Posterior cingulate gyrus (tissue), 11 donors: ENCODE measurements around the gene SBSN.

Experiments used
- DNase-seq, 10 donors: peaks; one replicate each; pipeline versions ENCODE4 v3.0.0 to v3.0.0-alpha.2; 2020 to 2021; ENCODE audit warnings: mixed read lengths in 3 of 10
- intact Hi-C: fragments of 100-400 bp; cut with DNase I; formaldehyde crosslinking; loops from one replicate; pipeline ENCODE4 v1.15.1; 2023

SBSN gene

DNA sequence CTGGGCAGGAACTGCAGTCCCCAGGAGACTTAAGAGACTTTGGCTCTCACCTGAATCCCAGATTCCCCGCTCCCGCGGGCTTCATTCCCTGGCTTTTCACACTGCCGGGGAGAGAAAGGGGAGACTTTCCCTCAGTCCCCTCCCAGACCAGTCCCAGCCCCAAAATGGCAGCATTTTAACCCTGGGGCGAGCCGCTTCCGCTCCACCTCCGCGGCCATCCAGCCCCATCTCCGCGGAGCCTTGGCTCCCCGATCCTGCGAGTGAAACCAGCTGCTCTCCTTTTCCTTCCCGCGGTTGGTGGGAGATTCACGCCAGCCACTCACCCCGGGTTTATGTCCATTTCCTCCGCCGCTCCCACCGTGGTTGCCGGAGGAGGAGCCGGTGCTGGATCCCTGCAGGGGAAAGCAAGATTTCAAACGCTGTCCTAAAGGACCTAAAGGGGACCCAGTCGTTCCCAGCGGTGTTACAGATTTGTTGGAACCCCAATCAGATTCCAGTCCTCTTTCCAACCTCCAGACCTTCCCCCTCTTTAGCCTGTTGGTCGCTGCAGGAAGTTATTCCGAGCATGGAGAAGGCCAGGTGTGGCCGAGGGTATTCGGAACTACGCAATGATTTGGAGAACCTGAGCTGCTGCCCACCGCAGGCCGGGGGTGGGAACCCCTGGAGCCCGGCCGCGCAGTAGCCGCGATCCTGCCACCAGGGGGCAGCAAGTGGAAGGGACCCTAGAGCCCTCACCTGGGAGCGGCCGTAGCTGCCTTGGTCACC is 18.1 kb downstream of the SBSN start:
- DNase-seq = peak; percentile 54 to 95 (median 76)
- intact Hi-C loops = loop anchor here (2.0 kb wide), 1 partner anchor 83 kb away; no protein-coding TSS in a partner anchor

DNA sequence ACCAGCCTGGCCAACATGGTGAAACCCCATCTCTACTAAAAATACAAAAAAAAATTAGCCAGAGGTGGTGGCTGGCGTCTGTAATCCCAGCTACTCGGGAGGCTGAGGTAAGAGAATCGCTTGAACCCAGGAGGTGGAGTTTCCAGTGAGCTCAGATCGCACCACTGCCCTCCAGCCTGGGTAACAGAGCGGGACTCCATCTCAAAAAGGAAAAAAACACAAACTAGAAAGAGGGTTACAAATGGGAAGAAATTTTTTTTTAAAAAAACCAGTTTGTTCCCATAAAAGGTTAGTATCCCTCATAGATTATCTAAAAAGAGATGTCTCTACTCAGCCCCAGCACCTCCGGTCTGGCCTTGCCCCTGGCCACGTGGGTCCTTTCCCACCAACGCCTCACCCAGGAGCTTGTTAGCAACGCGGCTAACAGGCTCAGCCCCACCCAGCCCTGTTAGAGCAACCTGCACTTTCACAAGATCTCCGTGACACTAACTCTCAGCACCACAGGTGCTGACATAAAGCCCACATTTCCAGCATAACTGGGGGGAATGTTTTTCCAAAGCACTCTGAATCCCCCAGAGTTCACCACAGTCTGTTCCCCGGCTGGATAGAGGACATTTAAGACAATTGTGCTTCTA is 19.0 kb downstream of the SBSN start:
- intact Hi-C loops = no loop called here
- peak in 5 of 10 donors; percentile 15 to 87 (median 31) for DNase-seq

DNA sequence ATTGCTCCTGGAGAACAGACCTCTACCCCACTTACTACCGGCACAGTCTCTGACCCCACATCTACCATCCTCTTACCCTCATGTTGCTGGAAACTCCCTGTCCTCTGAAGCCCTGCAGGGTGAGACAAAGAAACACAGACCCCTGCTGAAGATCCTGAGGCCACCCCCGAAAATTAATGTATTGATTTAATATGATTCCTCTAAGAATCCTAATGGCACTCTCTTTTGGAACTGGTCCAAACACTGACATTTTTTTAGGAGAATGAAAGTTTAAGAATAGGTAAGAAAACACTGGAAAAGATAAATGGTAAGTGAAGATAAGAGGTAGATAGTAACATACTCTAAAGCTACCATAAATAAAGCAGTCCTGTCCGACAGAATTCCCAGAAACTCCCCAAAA is 20.0 kb downstream of the SBSN start:
- intact Hi-C loops = no loop called here
- no peak for DNase-seq

DNA sequence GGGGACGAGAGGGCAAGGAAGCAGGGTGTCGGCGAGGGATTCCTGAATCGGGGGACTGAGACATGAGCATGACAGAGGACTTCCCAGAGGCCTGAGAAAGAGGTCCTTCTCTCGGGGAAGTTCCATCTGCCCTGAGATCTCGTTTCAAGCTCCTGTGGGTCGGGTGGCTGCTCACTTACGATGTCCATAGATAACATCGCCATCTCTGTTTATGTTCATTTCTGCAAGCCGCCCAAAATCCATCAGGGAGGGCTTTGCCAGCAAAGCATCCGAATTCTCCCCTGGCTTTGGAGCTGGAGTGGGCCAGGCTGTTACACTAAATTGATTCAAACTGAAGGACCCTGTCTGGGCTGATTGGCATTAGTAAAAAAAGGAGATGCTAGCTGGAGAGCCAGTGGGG is 20.6 kb downstream of the SBSN start:
- peak in 1 of 10 donors; percentile 51 for DNase-seq
- intact Hi-C loops = no loop called here

DNA sequence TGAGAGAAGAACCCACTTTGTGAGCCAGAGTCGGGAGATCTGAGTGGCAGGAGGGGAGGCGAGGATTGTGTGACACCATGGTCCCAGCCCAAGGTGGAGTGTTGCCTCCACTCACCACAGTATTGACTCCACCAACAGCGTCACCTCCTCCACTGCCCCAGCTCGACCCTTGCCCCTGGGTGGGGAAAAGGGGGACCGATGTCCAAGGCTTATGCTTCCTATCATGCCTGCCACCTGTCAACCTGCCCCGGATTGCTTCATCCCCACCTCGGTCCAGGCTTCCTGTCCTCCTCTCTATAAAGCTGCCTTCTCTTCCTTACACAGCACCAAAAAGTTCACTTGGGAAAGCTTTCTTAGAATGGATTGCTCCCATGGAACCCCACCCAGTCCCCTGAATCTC is 22.1 kb downstream of the SBSN start:
- peak in 1 of 10 donors; percentile 40 for DNase-seq
- intact Hi-C loops = no loop called here

DNA sequence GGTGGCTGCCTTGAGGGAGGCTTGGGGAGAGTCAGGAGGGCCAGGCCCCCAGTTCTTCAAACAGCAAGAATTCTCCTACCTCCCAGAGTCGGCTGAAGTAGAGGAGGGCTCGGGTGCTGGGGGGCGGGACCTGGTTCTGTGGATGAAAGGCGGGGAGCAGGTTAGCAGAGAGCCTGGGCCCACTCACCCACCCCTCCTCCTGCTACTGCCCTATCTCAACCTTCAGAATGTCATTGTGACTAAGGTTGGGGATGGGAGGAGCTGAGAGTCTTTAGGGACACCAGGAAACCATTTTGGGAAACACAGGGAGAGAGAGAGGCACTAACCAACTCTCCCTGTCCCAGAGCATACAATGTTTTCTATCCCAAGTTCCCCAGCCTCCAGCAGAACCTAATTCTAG is 25.4 kb downstream of the SBSN start:
- DNase-seq = peak in 1 of 10 donors; percentile 18
- intact Hi-C loops = no loop called here

DNA sequence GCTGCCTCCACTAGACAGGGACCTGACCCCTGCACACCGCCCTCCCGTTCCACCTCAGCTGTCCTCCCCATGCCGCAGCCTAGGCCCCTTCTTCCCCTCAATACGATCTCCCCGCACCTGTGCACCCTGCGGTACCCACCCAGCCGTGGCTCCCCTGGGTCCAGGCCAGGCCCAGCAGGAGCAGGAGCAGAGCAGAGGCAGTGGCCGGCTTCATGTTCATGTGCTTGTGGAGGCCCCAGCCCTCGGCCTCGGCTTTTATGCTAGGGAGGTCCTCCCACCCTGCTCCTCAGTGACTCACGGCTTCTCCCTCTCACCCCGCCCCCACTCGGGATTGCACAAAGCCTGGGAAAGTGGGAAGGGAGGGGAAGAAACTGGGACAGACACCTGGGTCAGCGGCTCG is 26.4 kb downstream of the SBSN start:
- intact Hi-C loops = no loop called here
- peak in 7 of 10 donors; percentile 5 to 89 (median 55) for DNase-seq

DNA sequence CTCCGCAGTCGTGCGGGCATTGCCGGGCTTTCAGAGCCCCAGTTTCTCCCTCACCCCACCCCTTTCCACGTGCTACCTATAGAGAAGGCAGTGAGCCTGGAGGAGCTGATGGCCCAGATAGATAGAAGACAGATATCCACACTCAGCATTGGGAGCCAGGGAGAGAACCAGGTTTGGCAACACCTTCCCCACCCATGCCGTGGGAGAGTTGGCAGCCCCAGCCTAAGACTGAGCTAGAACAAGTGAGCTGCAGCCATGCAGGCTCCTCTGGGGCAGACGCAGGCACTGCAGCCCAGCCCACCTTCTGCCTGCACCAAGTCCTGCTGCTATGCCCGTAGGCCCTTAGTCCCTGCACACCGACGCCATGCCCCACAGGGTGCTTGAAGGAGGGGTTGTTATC is 27.5 kb downstream of the SBSN start:
- peak in 1 of 10 donors; percentile 34 for DNase-seq
- intact Hi-C loops = no loop called here

DNA sequence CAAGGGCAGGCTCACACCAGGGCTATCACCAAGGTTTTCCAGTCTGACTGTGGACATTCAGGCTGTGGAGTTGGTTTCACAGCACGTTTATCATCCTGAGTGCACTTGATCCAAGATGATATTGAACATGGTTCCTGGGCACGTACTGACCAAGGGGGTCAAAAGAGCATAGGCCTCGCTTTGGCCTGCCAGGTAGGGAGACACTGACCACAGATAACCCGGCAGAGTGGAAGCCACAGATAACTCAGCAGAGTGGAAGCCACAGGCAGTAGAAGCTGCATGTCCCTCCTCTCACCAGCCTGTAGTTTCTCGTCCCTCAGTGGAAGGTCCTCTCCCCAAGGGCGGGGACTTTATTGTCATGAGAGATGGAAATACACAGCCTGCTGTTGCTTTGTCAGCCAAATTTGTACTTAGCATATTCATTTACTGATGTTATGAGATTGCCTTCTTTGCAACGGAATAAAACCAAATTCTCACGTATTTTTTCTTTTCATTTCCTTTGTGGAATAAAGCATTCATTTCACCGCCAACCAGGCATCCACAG is 29.1 kb downstream of the SBSN start:
- intact Hi-C loops = loop anchor here (10.0 kb wide), 1 partner anchor 234 kb away; the partner anchor contains the start of gene USF2

DNA sequence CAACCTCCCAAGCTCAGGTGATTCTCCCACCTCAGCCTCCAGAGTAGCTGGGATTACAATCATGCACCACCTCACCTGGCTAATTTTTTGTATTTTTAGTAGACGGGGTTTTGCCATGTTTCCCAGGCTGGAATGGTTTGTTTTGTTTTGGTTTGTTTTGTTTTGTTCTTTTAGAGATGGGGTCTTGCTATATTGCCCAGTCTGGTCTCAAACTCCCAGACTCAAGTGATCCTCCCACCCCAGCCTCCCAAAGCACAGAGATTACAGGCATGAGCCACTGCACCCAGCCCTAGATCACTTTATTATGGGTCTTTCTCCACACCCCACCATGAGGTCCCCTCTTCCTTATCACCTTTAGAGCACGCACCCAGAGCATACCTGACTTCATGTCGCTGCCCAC is 29.9 kb downstream of the SBSN start:
- no peak for DNase-seq
- intact Hi-C loops = loop anchor here (10.0 kb wide), 1 partner anchor 233 kb away; the partner anchor contains the start of gene USF2

More for the DNA sequence above, 29.1 kb downstream of the SBSN start:
- no peak for DNase-seq

DNA sequence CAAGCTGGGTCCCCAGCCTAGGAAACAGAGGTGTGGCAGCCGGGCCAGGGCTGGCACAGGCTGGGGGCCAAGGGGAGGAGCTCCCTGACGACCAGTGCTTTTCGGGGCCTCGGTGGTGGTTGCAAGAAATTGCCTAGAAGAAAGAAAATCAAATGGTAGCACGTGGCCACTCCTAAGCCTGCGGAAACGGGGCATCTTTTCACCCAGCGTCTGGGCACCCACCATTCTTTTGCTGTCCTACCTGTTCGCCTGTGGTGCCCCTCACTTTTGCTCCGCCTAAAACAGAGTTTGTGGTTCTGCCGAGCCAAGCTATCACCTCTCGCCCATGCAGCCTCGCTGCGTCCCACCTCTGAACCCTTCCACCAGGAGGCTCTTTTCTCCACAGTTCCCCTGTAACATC is 30.7 kb downstream of the SBSN start:
- intact Hi-C loops = loop anchor here (10.0 kb wide), 1 partner anchor 233 kb away; the partner anchor contains the start of gene USF2
- no peak for DNase-seq

DNA sequence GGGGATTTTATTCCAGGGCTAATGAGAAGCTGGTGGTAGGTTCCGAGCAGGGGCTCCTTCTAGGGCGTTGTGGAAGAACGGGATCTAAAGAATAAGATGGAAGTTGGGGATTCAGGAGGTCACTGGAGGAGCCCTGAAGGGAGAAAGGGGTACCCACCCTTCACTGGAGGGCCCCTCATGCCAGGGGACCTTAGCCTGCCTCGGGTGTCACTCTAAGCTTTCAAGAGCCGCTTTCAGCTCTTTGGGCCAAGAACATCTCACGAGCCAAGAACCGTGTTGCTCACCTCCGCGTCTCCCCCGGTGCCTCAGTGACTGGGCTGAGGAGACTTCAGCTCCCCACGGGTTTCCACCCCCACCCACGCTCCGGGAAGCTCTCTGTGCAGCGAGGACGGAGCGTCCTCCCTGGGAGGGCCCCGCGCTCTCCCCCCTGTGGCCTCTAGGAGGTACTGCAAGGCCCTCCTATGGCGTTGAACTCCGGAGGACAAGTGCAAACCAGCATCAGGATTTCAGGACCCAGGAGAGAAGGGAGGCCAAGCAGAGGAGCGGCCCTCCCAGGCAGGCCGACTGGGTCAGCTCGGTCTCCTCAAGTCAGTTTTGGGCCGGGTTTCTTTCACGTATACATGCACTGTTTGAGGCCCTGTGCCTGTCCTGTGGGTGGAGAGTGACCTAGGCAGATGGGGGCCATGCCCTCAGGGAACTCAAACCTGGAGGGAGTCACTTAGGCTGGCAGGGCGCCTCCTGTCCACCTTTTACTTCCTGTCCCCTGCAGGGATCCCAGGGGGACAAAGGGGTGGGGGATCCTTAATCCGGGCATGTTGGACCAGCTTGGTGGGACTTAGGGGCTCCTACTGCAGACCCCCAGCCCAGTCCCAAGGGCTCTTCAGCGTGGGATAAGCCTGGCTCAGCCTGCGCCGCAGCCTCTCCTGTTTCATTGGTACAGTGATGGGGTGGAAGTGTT is 32.7 kb downstream of the SBSN start:
- peak; percentile 32 to 96 (median 67) for DNase-seq
- intact Hi-C loops = loop anchor here (1.0 to 10.0 kb wide), 2 partner anchors 143 to 231 kb away; partner anchors contain the start of gene USF2

DNA sequence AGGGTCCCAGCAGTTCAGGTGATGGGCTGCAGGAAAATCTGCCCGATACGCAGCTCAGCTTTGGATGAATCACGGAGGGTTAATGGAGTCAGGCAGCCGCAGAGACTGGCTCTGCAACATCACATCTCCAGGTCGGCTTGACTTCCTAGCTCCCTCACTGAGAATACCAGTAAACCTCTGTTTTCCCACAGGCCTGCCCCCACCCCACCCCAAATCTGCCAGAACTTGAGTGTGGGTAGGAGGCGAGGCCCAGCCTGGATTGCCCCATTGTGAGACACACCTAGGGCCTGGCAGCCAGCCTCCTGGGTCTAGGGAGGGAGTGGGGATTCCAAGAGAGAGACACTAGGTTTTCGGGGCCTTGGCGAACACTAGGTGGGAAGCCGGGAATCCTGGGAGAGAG is 34.1 kb downstream of the SBSN start:
- DNase-seq = no peak
- intact Hi-C loops = loop anchor here (10.0 kb wide), 1 partner anchor 229 kb away; the partner anchor contains the start of gene USF2

DNA sequence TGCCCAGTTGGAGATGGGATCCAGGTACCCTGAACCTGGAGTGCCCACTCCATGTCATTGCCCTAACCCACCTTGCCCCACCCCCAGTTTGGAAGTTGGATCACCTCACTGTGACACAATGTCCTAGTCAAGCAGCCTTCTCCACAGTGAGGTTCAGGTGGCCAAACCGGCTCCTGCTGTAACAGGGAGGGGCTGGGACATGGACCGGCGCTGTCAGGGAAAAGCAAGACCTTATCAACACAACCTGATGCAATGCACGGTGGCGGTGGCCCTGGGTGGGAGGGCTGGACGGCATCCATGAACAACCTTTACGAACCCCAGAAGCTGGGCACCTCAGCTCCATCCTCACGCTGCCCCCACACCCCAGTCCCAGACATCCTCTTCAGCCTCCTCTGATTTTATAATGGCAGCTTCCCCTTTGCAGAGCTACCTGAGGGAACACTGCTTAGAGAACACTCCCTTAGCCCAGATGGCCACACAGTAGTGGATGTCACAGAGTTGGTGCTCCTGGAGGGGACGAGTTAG is 36.2 kb downstream of the SBSN start:
- intact Hi-C loops = loop anchor here (10.0 kb wide), 1 partner anchor 227 kb away; the partner anchor contains the start of gene USF2
- DNase-seq = no peak

DNA sequence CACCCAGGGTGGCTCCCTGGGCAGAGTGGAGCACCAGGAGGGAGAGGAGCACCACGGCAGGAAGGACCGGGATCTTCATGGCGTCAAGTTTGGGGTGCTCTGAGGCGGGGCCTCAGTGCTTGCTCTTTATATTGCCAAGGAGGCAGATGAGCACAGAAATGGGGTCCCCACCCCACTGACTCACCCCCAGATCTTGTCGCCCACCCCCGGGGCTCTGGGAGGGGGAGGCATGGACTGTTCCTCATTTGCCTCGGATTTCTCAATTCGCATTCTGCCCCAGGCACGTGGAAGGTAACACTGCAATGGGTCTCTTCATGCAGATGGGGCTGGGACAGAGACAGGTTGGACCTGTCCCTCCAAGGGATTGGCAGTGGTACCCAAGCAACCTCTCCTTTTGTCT is 37.7 kb downstream of the SBSN start, which contains the start of gene KRTDAP:
TSS of gene KRTDAP (minus strand) at position 101 of the 400 bp plus-strand sequence. CDS start at position 79, 22 bp downstream.
- DNase-seq = no peak
- intact Hi-C loops = loop anchor here (10.0 kb wide), 1 partner anchor 226 kb away; the partner anchor contains the start of gene USF2

DNA sequence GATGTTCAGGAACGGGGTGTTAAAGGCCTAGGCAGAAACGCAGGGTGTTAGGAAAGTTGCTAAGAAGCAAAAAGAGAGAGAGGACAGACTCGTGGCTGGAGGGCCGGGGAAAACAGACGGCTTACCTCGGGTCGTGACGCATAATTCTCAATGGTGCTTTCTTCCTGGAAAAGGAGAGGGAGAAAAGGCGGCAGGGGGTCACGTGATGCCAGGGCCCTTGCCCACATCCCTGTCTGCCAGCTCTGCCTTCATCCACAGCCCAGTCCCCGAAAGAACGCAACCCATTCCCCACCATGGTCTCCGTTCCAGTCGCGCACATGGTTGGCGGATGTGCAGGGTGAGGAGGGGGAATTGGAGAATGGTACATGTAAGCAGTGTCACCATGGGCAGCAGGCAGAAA is 39.4 kb downstream of the SBSN start:
- intact Hi-C loops = no loop called here
- DNase-seq = no peak

DNA sequence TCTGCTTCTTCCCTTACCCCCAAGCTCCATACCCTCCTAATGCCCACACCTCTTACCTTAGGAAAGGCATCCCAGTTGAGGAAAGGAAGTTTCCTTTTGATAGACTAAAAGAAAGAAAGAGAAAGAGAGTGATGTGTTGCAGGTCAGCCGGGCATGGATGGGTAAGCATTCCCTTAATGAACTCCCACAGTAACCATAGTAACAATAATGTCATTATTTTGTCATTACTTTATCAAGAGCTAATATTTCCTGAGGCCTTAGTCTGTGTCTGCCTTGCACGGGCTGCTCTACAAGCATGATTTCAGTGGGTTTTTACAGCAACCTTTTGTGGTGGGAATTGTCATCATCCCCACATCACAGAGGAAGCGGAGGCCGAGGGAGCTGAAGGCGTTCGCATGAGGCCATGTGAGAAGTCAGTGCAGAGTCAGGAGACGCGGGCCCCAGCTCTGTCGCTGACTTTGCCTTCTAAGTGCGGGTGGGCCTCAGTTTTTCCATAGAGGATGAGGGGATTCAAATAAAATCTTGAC is 40.4 kb downstream of the SBSN start:
- intact Hi-C loops = no loop called here
- DNase-seq = no peak

DNA sequence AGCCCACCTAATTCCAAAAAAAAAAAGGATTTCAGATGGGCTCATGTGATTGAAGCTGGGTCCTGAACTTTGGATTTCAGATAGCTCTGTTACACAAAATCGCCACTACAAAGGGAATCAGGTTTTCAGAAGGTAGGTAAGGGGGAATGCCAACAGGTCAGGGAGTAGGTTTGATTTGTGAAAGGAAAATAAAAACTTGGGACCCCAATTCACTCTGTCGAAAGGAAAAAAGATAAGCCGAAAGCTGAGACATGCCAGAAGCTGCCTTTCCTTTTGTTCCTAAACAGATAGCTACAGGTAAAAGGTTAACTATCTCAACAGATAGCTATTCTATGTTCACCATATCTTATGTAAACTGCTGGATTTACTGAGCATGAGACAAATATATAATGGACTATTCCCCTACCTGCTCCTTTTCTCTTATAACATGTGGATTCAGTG is 41.8 kb downstream of the SBSN start:
- no peak for DNase-seq
- intact Hi-C loops = no loop called here
